Left ventricle myocardium inferior (tissue), 1 donor: Measurements from ENCODE around the gene MPPE1. TPM values are rescaled to one million over a fixed set of nuclear protein-coding genes. Genes with fewer than 3 reads are reported as not detected.
"Not testable (repeated sequence)": the region's sequence is repeated elsewhere in the genome, so short reads cannot be mapped to it uniquely, and the experiment has no call there.

Source experiments
- DNase-seq: peaks from one replicate; pipeline ENCODE4 v3.0.0-alpha.2; 2020
- H3K27ac ChIP-seq: fragments of 200-600 bp; replicated peaks from 2 replicates; pipeline ENCODE4 v1.8.0; 2021
- H3K27me3 ChIP-seq: fragments of 200-600 bp; 2 replicates; pipeline ENCODE4 v1.8.0; 2021; ENCODE audit warnings: low read depth
- H3K36me3 ChIP-seq: fragments of 200-600 bp; 2 replicates; pipeline ENCODE4 v1.8.0; 2021
- H3K4me1 ChIP-seq: fragments of 200-600 bp; 2 replicates; pipeline ENCODE4 v1.8.0; 2021
- H3K4me3 ChIP-seq: fragments of 200-600 bp; 2 replicates; pipeline ENCODE4 v1.8.0; 2021; ENCODE audit warnings: mild to moderate bottlenecking, moderate library complexity
- H3K9me3 ChIP-seq: fragments of 200-600 bp; replicated peaks from 2 replicates; pipeline ENCODE4 v1.8.0; 2021
- CTCF ChIP-seq: fragments of 200-600 bp; IDR thresholded peaks from 2 replicates; pipeline ENCODE4 v1.8.0; 2021; ENCODE audit warnings: antibody characterized with exemption, mild to moderate bottlenecking, borderline replicate concordance
- intact Hi-C: fragments of 100-400 bp; cut with micrococcal nuclease; formaldehyde crosslinking; loops from one replicate; pipeline ENCODE4 v1.11.0; 2022
- total RNA-seq: library from RNA; stranded (reverse); fragmentation: NEBNext Ultra II Directional; extraction: Animal tissue kit (Norgen Biotek cat#: 25700); gene quantifications from one replicate; pipeline ENCODE4 v1.2.1, GENCODE V29; 2021
- donor health status: DM: no; HTN: yes; CAD: no; lungs with severe emphysema.

MPPE1 gene
- total RNA-seq, 1 donor from 2014 or later: 35.2 TPM

GRCh38 chr18:11937874-11938478, 29.9 kb upstream of the MPPE1 start:
- Histone ChIP-seq H3K27me3 (no peaks in the 10 kb centered on the region), H3K36me3 (no peaks in the 10 kb centered on the region), H3K4me3 (no peak overlapping the region), H3K27ac (no peak overlapping the region), H3K4me1 (no peaks in the 10 kb centered on the region), H3K9me3 (no peaks in the 10 kb centered on the region)
- intact Hi-C loops: loop anchor here (5.0 kb wide), 2 partner anchors 59 to 99 kb away; no protein-coding TSS in a partner anchor
- DNase-seq: peak; percentile 68
- TF ChIP-seq CTCF: peak; percentile 88

- H3K27me3 ChIP-seq: no peaks in the 10 kb centered on the region
- intact Hi-C loops: no loop called here
- no peak for DNase-seq
- TF ChIP-seq CTCF: no peak
- H3K9me3 ChIP-seq: no peaks in the 10 kb centered on the region
- H3K36me3 ChIP-seq: no peaks in the 10 kb centered on the region
- H3K27ac ChIP-seq: no peak overlapping the region
- H3K4me3 ChIP-seq: no peak overlapping the region
- H3K4me1 ChIP-seq: no peaks in the 10 kb centered on the region
Measured at GRCh38 chr18:11932393-11932792, 24.3 kb upstream of the MPPE1 start.

- H3K4me3 ChIP-seq: no peak overlapping the region
- H3K36me3 ChIP-seq: no peaks in the 10 kb centered on the region
- no peaks in the 10 kb centered on the region for H3K27me3 ChIP-seq
- H3K4me1 ChIP-seq: peaks cover 10% of the 10 kb centered on the region
- no peak overlapping the region for H3K27ac ChIP-seq
- no peak for TF ChIP-seq CTCF
- intact Hi-C loops: no loop called here
- no peak for DNase-seq
- no peaks in the 10 kb centered on the region for H3K9me3 ChIP-seq
Measured at GRCh38 chr18:11927497-11927896, 19.4 kb upstream of the MPPE1 start.

- H3K27me3 ChIP-seq: no peaks in the 10 kb centered on the region
- no peaks in the 10 kb centered on the region for H3K9me3 ChIP-seq
- peaks cover 10% of the 10 kb centered on the region for H3K4me1 ChIP-seq
- TF ChIP-seq CTCF: no peak
- intact Hi-C loops: no loop called here
- DNase-seq: no peak
- H3K27ac ChIP-seq: no peak overlapping the region
- no peaks in the 10 kb centered on the region for H3K36me3 ChIP-seq
- H3K4me3 ChIP-seq: no peak overlapping the region
Measured at GRCh38 chr18:11925800-11926481, 17.8 kb upstream of the MPPE1 start.

GRCh38 chr18:11923450-11923849, 15.3 kb upstream of the MPPE1 start:
- peaks cover 10% of the 10 kb centered on the region for H3K4me1 ChIP-seq
- H3K27me3 ChIP-seq: no peaks in the 10 kb centered on the region
- no peak overlapping the region for H3K27ac ChIP-seq
- no peaks in the 10 kb centered on the region for H3K36me3 ChIP-seq
- no peak for DNase-seq
- TF ChIP-seq CTCF: no peak
- intact Hi-C loops: no loop called here
- H3K4me3 ChIP-seq: no peak overlapping the region
- no peaks in the 10 kb centered on the region for H3K9me3 ChIP-seq

GRCh38 chr18:11919522-11919921, 11.4 kb upstream of the MPPE1 start:
- H3K4me3 ChIP-seq, H3K9me3 ChIP-seq, DNase-seq, H3K36me3 ChIP-seq, H3K27ac ChIP-seq, H3K27me3 ChIP-seq, intact Hi-C loops, H3K4me1 ChIP-seq: not testable (repeated sequence)

GRCh38 chr18:11916880-11917279, 8.8 kb upstream of the MPPE1 start:
- intact Hi-C loops: not testable (repeated sequence)

More at GRCh38 chr18:11916880-11917279, 8.8 kb upstream of the MPPE1 start:
- not testable (repeated sequence) for H3K27me3 ChIP-seq, H3K36me3 ChIP-seq, H3K9me3 ChIP-seq, H3K4me1 ChIP-seq, H3K4me3 ChIP-seq, H3K27ac ChIP-seq, DNase-seq
